GM18517 (cell line): ENCODE data around the gene BCL7B.
"Not testable (repeated sequence)": the region's sequence is repeated elsewhere in the genome, so short reads cannot be mapped to it uniquely, and the experiment has no call there.

Experiments used
- ATAC-seq: cut with Tn5 transposase; IDR thresholded peaks from one replicate; pipeline ENCODE4 v1.9.1; 2021; ENCODE audit warnings: mild to moderate bottlenecking, moderate library complexity; ENCODE audit not compliant: unreplicated experiment

Gene BCL7B

GRCh38 chr7:73537051-73537450 is 20.4 kb downstream of the BCL7B start:
- no peak for ATAC-seq

- ATAC-seq: no peak
These were observed 21.0 kb downstream of the BCL7B start for GRCh38 chr7:73536479-73536878.

- not testable (repeated sequence) for ATAC-seq
These were observed 21.6 kb downstream of the BCL7B start for GRCh38 chr7:73535918-73536317.

- ATAC-seq: no peak
These were observed 23.7 kb downstream of the BCL7B start for GRCh38 chr7:73533742-73534141.

GRCh38 chr7:73532224-73532623 is 25.3 kb downstream of the BCL7B start:
- no peak for ATAC-seq

GRCh38 chr7:73530800-73531199 is 26.7 kb downstream of the BCL7B start:
- ATAC-seq: no peak

- no peak for ATAC-seq
These were observed 30.3 kb downstream of the BCL7B start for GRCh38 chr7:73526896-73527821.

- not testable (repeated sequence) for ATAC-seq
These were observed 31.4 kb downstream of the BCL7B start for GRCh38 chr7:73526158-73526494.

- ATAC-seq: peak; percentile 80
These were observed 35.2 kb downstream of the BCL7B start, which contains the start of gene BAZ1B for GRCh38 chr7:73522105-73522872. TSS of gene BAZ1B (minus strand) at chr7:73522293. CDS start at chr7:73521933, 360 bp downstream.

GRCh38 chr7:73521636-73522104 is 35.8 kb downstream of the BCL7B start:
- ATAC-seq: peak; percentile 47

GRCh38 chr7:73520673-73521635 is 36.5 kb downstream of the BCL7B start:
- ATAC-seq: no peak

GRCh38 chr7:73519867-73520672 is 37.4 kb downstream of the BCL7B start:
- no peak for ATAC-seq

- ATAC-seq: no peak
These were observed 39.0 kb downstream of the BCL7B start for GRCh38 chr7:73518470-73518869.

- ATAC-seq: no peak
These were observed 40.1 kb downstream of the BCL7B start for GRCh38 chr7:73517241-73517995.

GRCh38 chr7:73515178-73515577 is 42.3 kb downstream of the BCL7B start:
- no peak for ATAC-seq

GRCh38 chr7:73512018-73512780 is 45.3 kb downstream of the BCL7B start:
- no peak for ATAC-seq

GRCh38 chr7:73509463-73509862 is 48.0 kb downstream of the BCL7B start:
- no peak for ATAC-seq

- no peak for ATAC-seq
These were observed 49.9 kb downstream of the BCL7B start for GRCh38 chr7:73507556-73507955.
